Stomach (tissue), 4 donors: ENCODE results near the gene RANBP17.
"Not testable (repeated sequence)": the region's sequence is repeated elsewhere in the genome, so short reads cannot be mapped to it uniquely, and the experiment has no call there.

Experiments
- CTCF ChIP-seq, 7 experiments: fragments of 450-650 bp in 4 of 7; fragments of 200-600 bp in 3 of 7; sonication (generic) in 3 of 7; IDR thresholded peaks; one replicate each; pipeline ENCODE4 v1.5.1; 2016 to 2019; ENCODE audit warnings: antibody characterized with exemption in 7 of 7, control low read depth in 2 of 7, mild to moderate bottlenecking in 1 of 7
- POLR2A ChIP-seq, 4 donors: fragments of 450-650 bp; IDR thresholded peaks; one replicate each; pipeline ENCODE4 v1.6.1; 2016; ENCODE audit warnings: antibody characterized with exemption in 4 of 4, control low read depth in 2 of 4, mild to moderate bottlenecking in 1 of 4, moderate library complexity in 1 of 4
- POLR2AphosphoS5 ChIP-seq, 3 donors: sonication (generic); formaldehyde crosslinking; IDR thresholded peaks; one replicate each; pipeline ENCODE4 v1.6.1; 2016; ENCODE audit warnings: antibody characterized with exemption in 3 of 3

- not testable (repeated sequence) for TF ChIP-seq CTCF, POLR2A, POLR2AphosphoS5 (IDR thresholded peaks at IDR 0.05)
Observed at GRCh38 chr5:171041893-171042292, 180.1 kb downstream of the RANBP17 start.
